PFSK-1 (cell line): Measurements from ENCODE around the gene IGF1R.
A peak's percentile ranks its signal among the peaks of the same experiment; 100 is the strongest.

Source experiments
- FOXP2 ChIP-seq: optimal IDR thresholded peaks from 2 replicates; pipeline ENCODE3; 2011; ENCODE audit warnings: borderline replicate concordance, control low read depth, inconsistent platforms; ENCODE audit not compliant: insufficient read depth; ENCODE audit errors: extremely low read length, extremely low read depth
- POLR2AphosphoS5 ChIP-seq: IDR thresholded peaks from 2 replicates; pipeline ENCODE4 v1.6.1; 2012; ENCODE audit warnings: low read depth, mild to moderate bottlenecking, control low read depth, low read length, moderate library complexity
- SIN3A ChIP-seq: IDR thresholded peaks from 2 replicates; pipeline ENCODE4 v1.6.1; 2012; ENCODE audit warnings: mild to moderate bottlenecking, low read length, moderate library complexity, borderline replicate concordance; ENCODE audit not compliant: insufficient read depth
- TAF1 ChIP-seq: IDR thresholded peaks from 2 replicates; pipeline ENCODE4 v1.6.1; 2012; ENCODE audit warnings: low read length, control low read depth, borderline replicate concordance; ENCODE audit not compliant: insufficient read depth
- TF ChIP-seq, protein P1 (sequence below), 2 experiments: IDR thresholded peaks; 2 replicates each; pipeline versions ENCODE4 v1.6.1 to v1.8.0; 2011 to 2012; ENCODE audit warnings: low read depth in 2 of 2, low read length in 2 of 2, control low read depth in 1 of 2, inconsistent platforms in 1 of 2, mild to moderate bottlenecking in 1 of 2, moderate library complexity in 1 of 2; ENCODE audit not compliant: insufficient read depth in 1 of 2

Gene IGF1R

DNA sequence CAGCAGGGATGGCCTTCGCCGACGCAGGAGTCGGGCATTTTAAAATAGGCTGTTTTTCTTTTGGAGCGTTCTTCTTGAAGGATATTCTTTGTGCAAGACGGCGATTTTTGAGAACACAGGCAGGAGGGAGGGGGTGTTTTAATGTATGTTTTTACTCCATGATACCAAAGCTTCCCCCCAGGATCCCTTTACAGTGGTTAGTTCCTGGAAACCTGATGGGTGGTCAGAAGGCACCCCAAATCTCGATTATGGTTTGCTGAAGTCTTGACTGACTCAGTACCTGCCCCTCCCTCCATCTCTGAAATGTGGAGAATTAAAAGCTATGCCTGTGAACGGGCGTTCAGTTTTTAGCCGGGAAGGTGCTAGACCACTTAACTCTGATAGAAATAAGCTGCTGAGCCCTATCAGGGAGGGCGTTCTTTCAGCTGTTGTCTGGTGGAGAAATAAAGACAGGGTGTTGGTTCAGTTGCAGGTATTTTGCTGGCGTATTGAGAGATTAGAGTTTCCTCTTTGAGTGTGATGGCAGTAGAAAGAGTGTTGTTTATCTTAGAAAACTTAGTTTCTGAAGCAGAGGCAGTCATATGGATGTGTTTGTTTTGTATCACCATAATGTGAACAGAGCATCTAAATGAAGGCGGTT, 3.4 kb downstream of the IGF1R start:
- TF ChIP-seq SIN3A (no peak; the same call in 1 of the 2 replicates), TAF1 (no peak), POLR2AphosphoS5 (no peak), FOXP2 (no peak)
- TF ChIP-seq, protein P1, sequence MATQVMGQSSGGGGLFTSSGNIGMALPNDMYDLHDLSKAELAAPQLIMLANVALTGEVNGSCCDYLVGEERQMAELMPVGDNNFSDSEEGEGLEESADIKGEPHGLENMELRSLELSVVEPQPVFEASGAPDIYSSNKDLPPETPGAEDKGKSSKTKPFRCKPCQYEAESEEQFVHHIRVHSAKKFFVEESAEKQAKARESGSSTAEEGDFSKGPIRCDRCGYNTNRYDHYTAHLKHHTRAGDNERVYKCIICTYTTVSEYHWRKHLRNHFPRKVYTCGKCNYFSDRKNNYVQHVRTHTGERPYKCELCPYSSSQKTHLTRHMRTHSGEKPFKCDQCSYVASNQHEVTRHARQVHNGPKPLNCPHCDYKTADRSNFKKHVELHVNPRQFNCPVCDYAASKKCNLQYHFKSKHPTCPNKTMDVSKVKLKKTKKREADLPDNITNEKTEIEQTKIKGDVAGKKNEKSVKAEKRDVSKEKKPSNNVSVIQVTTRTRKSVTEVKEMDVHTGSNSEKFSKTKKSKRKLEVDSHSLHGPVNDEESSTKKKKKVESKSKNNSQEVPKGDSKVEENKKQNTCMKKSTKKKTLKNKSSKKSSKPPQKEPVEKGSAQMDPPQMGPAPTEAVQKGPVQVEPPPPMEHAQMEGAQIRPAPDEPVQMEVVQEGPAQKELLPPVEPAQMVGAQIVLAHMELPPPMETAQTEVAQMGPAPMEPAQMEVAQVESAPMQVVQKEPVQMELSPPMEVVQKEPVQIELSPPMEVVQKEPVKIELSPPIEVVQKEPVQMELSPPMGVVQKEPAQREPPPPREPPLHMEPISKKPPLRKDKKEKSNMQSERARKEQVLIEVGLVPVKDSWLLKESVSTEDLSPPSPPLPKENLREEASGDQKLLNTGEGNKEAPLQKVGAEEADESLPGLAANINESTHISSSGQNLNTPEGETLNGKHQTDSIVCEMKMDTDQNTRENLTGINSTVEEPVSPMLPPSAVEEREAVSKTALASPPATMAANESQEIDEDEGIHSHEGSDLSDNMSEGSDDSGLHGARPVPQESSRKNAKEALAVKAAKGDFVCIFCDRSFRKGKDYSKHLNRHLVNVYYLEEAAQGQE (IDR thresholded peaks at IDR 0.05; ENCODE audit: insufficient read depth in 1 of 2, low read depth in 2 of 2, low read length in 2 of 2) = no peak

DNA sequence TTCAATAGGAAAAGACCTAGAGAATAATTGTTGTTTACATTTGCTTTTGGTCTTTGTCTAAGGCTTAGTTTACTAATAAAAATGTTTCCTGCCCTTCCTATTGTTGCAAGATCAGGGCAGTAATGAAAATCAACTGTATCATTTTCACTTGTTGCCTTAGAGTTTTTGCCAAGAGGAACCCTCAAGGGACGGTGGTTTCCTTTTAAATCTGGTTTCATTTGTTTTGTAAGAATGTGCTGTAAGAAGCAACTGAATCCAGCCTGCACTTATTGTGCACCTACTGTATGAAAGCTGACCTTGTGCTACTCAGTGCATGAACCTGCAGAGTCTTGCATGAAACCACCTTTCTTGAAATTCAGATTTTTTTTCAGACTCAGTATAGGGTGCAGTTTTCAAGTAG, 5.3 kb downstream of the IGF1R start:
- TF ChIP-seq, protein P1 (IDR thresholded peaks at IDR 0.05; ENCODE audit: insufficient read depth in 1 of 2, low read depth in 2 of 2, low read length in 2 of 2) = no peak
- TF ChIP-seq TAF1 (no peak), SIN3A (0 out of 2 replicates have a peak, but pooled peaks have one; percentile 21), POLR2AphosphoS5 (no peak)

DNA sequence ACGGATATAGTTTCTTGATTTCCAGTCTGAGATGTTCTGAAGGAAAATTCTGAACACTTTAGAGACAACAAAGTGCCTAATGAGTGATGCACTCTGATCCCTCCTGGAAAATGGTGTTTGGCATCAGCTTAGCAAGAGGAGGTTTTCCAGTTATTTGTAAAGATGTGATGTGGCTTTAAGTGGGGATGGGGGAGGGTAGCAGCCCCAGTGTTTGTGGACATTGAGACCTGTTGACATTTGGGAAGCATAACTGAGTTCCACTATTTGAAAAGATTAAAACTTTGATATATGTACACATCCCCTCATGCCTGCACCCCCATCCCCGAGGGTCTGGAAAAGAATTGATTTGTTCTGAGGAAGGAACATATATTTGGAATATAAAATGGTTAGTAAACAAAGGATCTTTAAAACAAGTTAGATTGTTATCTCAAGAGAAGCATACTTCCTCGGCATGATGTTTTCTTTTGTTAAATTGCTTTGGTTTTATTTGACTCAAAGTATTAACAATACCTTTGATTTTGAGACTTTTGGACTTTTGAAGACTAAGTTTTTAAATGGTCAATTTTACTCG, 6.5 kb downstream of the IGF1R start:
- TF ChIP-seq POLR2AphosphoS5 (no peak), SIN3A (no peak), FOXP2 (no peak), TAF1 (no peak)
- TF ChIP-seq, protein P1 (IDR thresholded peaks at IDR 0.05; ENCODE audit: insufficient read depth in 1 of 2, low read depth in 2 of 2, low read length in 2 of 2) = no peak

DNA sequence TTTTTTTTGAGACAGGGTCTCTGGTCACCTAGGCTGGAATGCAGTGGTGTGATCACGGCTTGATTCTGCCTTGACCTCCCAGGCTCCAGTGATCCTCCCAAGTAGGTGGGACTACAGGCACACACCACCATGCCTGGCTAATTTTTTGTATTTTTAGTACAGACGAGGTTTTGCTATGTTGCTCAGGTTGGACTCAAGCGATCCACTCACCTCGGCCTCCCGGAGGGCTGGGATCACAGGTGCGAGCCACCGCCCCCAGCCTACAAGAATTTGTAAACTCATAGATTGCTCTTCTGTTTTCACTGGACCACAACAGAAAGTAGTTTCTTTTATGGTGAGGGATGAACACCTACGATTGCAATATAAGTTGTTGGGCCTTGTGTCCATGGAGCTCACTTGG, 7.4 kb downstream of the IGF1R start:
- no peak for TF ChIP-seq SIN3A
- no peak for TF ChIP-seq POLR2AphosphoS5
- no peak for TF ChIP-seq TAF1
- TF ChIP-seq, protein P1 (IDR thresholded peaks at IDR 0.05; ENCODE audit: insufficient read depth in 1 of 2, low read depth in 2 of 2, low read length in 2 of 2) = no peak
- no peak for TF ChIP-seq FOXP2
